HCT116 (cell line): Measurements from ENCODE around the gene SMTNL2. TPM values are rescaled to one million over a fixed set of nuclear protein-coding genes. Genes with fewer than 3 reads are reported as not detected.
"Not testable (repeated sequence)": the region's sequence is repeated elsewhere in the genome, so short reads cannot be mapped to it uniquely, and the experiment has no call there.

ENCODE experiments used
- ATAC-seq: fragments of 200-7000 bp; cut with Tn5 transposase; 2 replicates; pipeline ENCODE4 v1.9.1; 2020; ENCODE audit warnings: mild to moderate bottlenecking, moderate library complexity
- BruUV-seq: library from RNA; stranded (reverse); fragments of 400-500 nt; replicated peaks from 2 replicates; lab custom pipeline; 2021; lab: Mats Ljungman, UMichigan
- CTCF ChIA-PET: fragments of 300-600 bp; sonication (Branson Sonifier 250); formaldehyde crosslinking; loops from one replicate; lab custom pipeline; 2021; ENCODE audit warnings: antibody characterized with exemption; lab: Charles Lee
- POLR2A ChIA-PET: fragments of 300-600, 350-600 bp; sonication (Branson Sonifier 250); formaldehyde crosslinking; loops from one replicate; lab custom pipeline; 2021; ENCODE audit warnings: antibody characterized with exemption; lab: Charles Lee
- RAD21 ChIA-PET, 2 experiments: fragments of 300-600 bp; sonication (Branson Sonifier 250); formaldehyde crosslinking; loops; one replicate each; lab custom pipeline; 2023; ENCODE audit warnings: low total read pairs in 2 of 2; ENCODE audit not compliant: uncharacterized antibody in 2 of 2, unreplicated experiment in 2 of 2, low non-redundant PET in 1 of 2; lab: Charles Lee
- DNase-seq: peaks from one replicate; pipeline ENCODE4 v3.0.0-alpha.2; 2010; ENCODE audit warnings: low read depth, low spot score
- H2AFZ ChIP-seq: fragments of 200-600 bp; shearing (Covaris generic), sonication (generic); 2 replicates; pipeline ENCODE4 v1.6.1; 2017; ENCODE audit warnings: low read depth, mixed run types, mixed read lengths, antibody characterized with exemption, low read length; ENCODE audit not compliant: poor library complexity, severe bottlenecking
- H3K27ac ChIP-seq: 2 replicates; pipeline ENCODE4 v1.5.1; 2012; ENCODE audit warnings: low read depth, low read length
- H3K27me3 ChIP-seq: fragments of 200-600 bp; sonication (generic); 2 replicates; pipeline ENCODE4 v1.6.1; 2016; ENCODE audit warnings: mixed run types, low read length, mixed read lengths; ENCODE audit not compliant: insufficient read depth
- H3K36me3 ChIP-seq, 2 experiments: fragments of 200-500 bp in 1 of 2; fragments of 200-600 bp in 1 of 2; sonication (Bioruptor generic) in 1 of 2; sonication (generic) in 1 of 2; 2 replicates each; pipeline versions ENCODE4 v1.5.1 to v1.6.1; 2014 to 2016; ENCODE audit warnings: low read length in 2 of 2, inconsistent platforms in 1 of 2, mixed read lengths in 1 of 2, mixed run types in 1 of 2; ENCODE audit not compliant: insufficient read depth in 2 of 2, control insufficient read depth in 1 of 2
- H3K4me1 ChIP-seq, 2 experiments: fragments of 200-600 bp in 1 of 2; sonication (generic) in 1 of 2; 2 replicates each; pipeline versions ENCODE4 v1.5.1 to v1.6.1; 2012 to 2017; ENCODE audit warnings: low read length in 2 of 2, inconsistent platforms in 1 of 2, mild to moderate bottlenecking in 1 of 2, mixed read lengths in 1 of 2, mixed run types in 1 of 2, moderate library complexity in 1 of 2; ENCODE audit not compliant: insufficient read depth in 2 of 2, control insufficient read depth in 1 of 2
- H3K4me2 ChIP-seq: fragments of 200-600 bp; sonication (generic); 2 replicates; pipeline ENCODE4 v1.6.1; 2017; ENCODE audit warnings: mixed run types, low read length, mixed read lengths
- H3K4me3 ChIP-seq, 2 experiments: fragments of 200-600 bp in 1 of 2; sonication (generic) in 1 of 2; replicated peaks in 1 of 2; 2 replicates each; pipeline ENCODE4 v1.5.1; 2011 to 2016; ENCODE audit warnings: low read length in 2 of 2, control low read depth in 1 of 2, low read depth in 1 of 2, mild to moderate bottlenecking in 1 of 2, mixed read lengths in 1 of 2, mixed run types in 1 of 2
- H3K79me2 ChIP-seq: fragments of 200-600 bp; sonication (generic); 2 replicates; pipeline ENCODE4 v1.6.1; 2017; ENCODE audit warnings: mild to moderate bottlenecking, mixed run types, low read length, moderate library complexity, mixed read lengths; ENCODE audit not compliant: insufficient read depth
- H3K9ac ChIP-seq: fragments of 200-600 bp; sonication (generic); 2 replicates; pipeline ENCODE4 v1.6.1; 2016; ENCODE audit warnings: low read length, mixed read lengths
- H3K9me2 ChIP-seq: fragments of 200-600 bp; sonication (generic), shearing (Covaris generic); 2 replicates; pipeline ENCODE4 v1.6.1; 2017; ENCODE audit warnings: mixed run types, mild to moderate bottlenecking, moderate library complexity; ENCODE audit not compliant: insufficient read depth
- H3K9me3 ChIP-seq, 2 experiments: fragments of 200-500 bp in 1 of 2; fragments of 200-600 bp in 1 of 2; sonication (Bioruptor generic) in 1 of 2; sonication (generic) in 1 of 2; 2 replicates each; pipeline ENCODE4 v1.6.1; 2014 to 2017; ENCODE audit warnings: low read length in 2 of 2, mixed read lengths in 2 of 2, inconsistent platforms in 1 of 2, low read depth in 1 of 2, mild to moderate bottlenecking in 1 of 2, mixed run types in 1 of 2, moderate library complexity in 1 of 2; ENCODE audit not compliant: control insufficient read depth in 1 of 2, insufficient read depth in 1 of 2
- H4K20me1 ChIP-seq: fragments of 200-600 bp; sonication (generic), shearing (Covaris generic); 2 replicates; pipeline ENCODE4 v1.6.1; 2017; ENCODE audit warnings: mixed run types, mild to moderate bottlenecking, moderate library complexity; ENCODE audit not compliant: insufficient read depth
- CBX3 ChIP-seq: IDR thresholded peaks from 2 replicates; pipeline ENCODE4 v1.6.1; 2012; ENCODE audit warnings: low read depth
- EGR1 ChIP-seq: IDR thresholded peaks from 2 replicates; pipeline ENCODE4 v1.6.1; 2012; ENCODE audit warnings: low read depth
- ELF1 ChIP-seq: IDR thresholded peaks from 2 replicates; pipeline ENCODE4 v1.6.1; 2012; ENCODE audit warnings: low read depth, borderline replicate concordance
- EZH2 ChIP-seq: fragments of 200-600 bp; sonication (generic); IDR thresholded peaks from 2 replicates; pipeline ENCODE4 v1.6.1; 2017; ENCODE audit warnings: antibody characterized with exemption, mixed run types
- JUND ChIP-seq: IDR thresholded peaks from 2 replicates; pipeline ENCODE4 v1.6.1; 2012
- POLR2A ChIP-seq: IDR thresholded peaks from 2 replicates; pipeline ENCODE4 v1.7.0; 2011; ENCODE audit warnings: borderline replicate concordance; ENCODE audit not compliant: insufficient read depth, insufficient read length; ENCODE audit errors: extremely low read depth
- SRF ChIP-seq: IDR thresholded peaks from 2 replicates; pipeline ENCODE4 v1.6.1; 2012; ENCODE audit warnings: low read depth
- YY1 ChIP-seq: IDR thresholded peaks from 2 replicates; pipeline ENCODE4 v1.6.1; 2011; ENCODE audit warnings: low read length, low read depth, moderate library complexity, mild to moderate bottlenecking; ENCODE audit not compliant: insufficient replicate concordance; ENCODE audit errors: extremely low read depth
- ZFX ChIP-seq: fragments of 450-650 bp; IDR thresholded peaks from 2 replicates; pipeline ENCODE4 v1.6.1; 2017
- ZNF274 ChIP-seq: fragments of 200-500 bp; sonication (Bioruptor generic); IDR thresholded peaks from 2 replicates; pipeline ENCODE4 v1.6.1; 2014; ENCODE audit warnings: mild to moderate bottlenecking, low read depth, low read length, inconsistent platforms
- intact Hi-C: fragments of 100-400 bp; cut with micrococcal nuclease; formaldehyde crosslinking; loops from 2 replicates; pipeline ENCODE4 v1.10.0; 2022
- total RNA-seq: library from RNA; stranded (reverse); gene quantifications from one replicate; pipeline ENCODE4 v1.2.1, GENCODE V29; 2021; ENCODE audit not compliant: unreplicated experiment
- TF ChIP-seq, protein P1 (sequence below): IDR thresholded peaks from 2 replicates; pipeline ENCODE4 v1.6.1; 2012; ENCODE audit warnings: low read depth

The SMTNL2 gene
- total RNA-seq, 1 experiment from 2014 or later, result 2.3 TPM

DNA sequence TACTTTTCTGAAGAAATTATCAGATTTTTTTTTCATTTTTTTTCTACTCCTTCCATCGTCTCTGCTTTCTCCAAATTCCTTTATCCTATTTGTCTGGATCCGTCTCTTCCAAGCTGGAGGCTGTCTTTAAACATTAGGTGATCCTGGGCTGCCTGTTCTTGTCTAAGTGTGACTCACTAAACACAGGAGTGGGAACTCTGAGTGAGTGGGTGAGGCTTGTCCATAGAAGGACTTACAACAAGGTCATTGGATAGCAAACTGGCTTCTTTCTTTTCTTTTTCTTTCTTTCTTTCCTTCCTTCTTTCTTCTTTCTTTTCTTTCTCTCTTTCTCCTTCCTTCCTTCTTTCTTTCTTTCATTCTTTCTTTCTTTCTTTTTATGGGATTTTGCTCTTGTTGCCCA is 38.9 kb downstream of the SMTNL2 start:
- H2AFZ ChIP-seq, result no peak overlapping the region
- RAD21 ChIA-PET, result no interaction called here
- no peak overlapping the region for H3K9ac ChIP-seq
- H3K4me1 ChIP-seq, result peaks cover 0 to 4% of the 10 kb centered on the region in 2 experiments; a peak in 1 of 4 replicates
- no peak overlapping the region for H3K27ac ChIP-seq
- no peaks in the 10 kb centered on the region for H3K79me2 ChIP-seq
- DNase-seq (no peak), ATAC-seq (no peak)
- H3K9me2 ChIP-seq, result no peaks in the 10 kb centered on the region
- no peak overlapping the region for H3K4me2 ChIP-seq
- CTCF ChIA-PET, result interaction anchor here (4.5 kb wide), 1 partner anchor 56 kb away, joined by 59 read pairs; no protein-coding TSS in a partner anchor
- TF ChIP-seq ELF1, result no peak
- no peak for TF ChIP-seq ZNF274
- no peak for TF ChIP-seq EZH2
- no peak for TF ChIP-seq ZFX
- no peak for TF ChIP-seq POLR2A
- no peak for TF ChIP-seq CBX3
- no peak for TF ChIP-seq JUND
- no peak for TF ChIP-seq SRF
- no peak for TF ChIP-seq EGR1
- TF ChIP-seq YY1, result no peak
- TF ChIP-seq, protein P1, sequence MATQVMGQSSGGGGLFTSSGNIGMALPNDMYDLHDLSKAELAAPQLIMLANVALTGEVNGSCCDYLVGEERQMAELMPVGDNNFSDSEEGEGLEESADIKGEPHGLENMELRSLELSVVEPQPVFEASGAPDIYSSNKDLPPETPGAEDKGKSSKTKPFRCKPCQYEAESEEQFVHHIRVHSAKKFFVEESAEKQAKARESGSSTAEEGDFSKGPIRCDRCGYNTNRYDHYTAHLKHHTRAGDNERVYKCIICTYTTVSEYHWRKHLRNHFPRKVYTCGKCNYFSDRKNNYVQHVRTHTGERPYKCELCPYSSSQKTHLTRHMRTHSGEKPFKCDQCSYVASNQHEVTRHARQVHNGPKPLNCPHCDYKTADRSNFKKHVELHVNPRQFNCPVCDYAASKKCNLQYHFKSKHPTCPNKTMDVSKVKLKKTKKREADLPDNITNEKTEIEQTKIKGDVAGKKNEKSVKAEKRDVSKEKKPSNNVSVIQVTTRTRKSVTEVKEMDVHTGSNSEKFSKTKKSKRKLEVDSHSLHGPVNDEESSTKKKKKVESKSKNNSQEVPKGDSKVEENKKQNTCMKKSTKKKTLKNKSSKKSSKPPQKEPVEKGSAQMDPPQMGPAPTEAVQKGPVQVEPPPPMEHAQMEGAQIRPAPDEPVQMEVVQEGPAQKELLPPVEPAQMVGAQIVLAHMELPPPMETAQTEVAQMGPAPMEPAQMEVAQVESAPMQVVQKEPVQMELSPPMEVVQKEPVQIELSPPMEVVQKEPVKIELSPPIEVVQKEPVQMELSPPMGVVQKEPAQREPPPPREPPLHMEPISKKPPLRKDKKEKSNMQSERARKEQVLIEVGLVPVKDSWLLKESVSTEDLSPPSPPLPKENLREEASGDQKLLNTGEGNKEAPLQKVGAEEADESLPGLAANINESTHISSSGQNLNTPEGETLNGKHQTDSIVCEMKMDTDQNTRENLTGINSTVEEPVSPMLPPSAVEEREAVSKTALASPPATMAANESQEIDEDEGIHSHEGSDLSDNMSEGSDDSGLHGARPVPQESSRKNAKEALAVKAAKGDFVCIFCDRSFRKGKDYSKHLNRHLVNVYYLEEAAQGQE, result no peak
- H3K36me3 ChIP-seq, result no peaks in the 10 kb centered on the region
- no peaks in the 10 kb centered on the region for H3K27me3 ChIP-seq
- intact Hi-C loops, result no loop called here
- POLR2A ChIA-PET, result no interaction called here
- H3K4me3 ChIP-seq, result no peak overlapping the region
- no peaks in the 10 kb centered on the region for H4K20me1 ChIP-seq
- H3K9me3 ChIP-seq, result no peaks in the 10 kb centered on the region; a peak in 1 of 4 replicates
- BruUV-seq, result no TSS peak

DNA sequence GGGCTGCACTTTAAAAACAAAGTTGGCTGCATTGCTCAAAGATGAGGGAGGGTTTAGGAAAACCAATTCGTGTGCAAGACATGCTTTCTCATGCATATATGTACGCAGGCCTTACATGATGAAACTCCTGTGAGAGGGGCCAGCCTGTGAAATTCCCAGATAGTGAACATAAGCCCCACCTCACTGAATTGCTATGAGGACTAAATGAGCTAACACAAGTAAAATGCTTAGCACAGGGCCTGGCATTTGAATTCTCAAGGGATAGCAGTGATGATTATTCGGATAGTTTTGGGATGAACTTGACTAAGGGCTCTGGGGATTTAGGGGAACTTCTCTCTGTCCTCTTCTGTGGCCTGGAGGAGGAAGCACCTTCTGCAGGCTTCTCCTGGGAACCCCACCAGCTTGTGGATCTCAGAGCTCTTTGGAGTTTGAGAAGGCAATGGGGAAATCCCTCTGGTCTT is 40.2 kb downstream of the SMTNL2 start:
- H3K27me3 ChIP-seq, H3K9me2 ChIP-seq, H3K9me3 ChIP-seq, intact Hi-C loops, BruUV-seq, H2AFZ ChIP-seq, DNase-seq, H4K20me1 ChIP-seq, H3K4me3 ChIP-seq, ATAC-seq, H3K4me2 ChIP-seq, H3K9ac ChIP-seq, H3K36me3 ChIP-seq, H3K27ac ChIP-seq, H3K4me1 ChIP-seq, H3K79me2 ChIP-seq: not testable (repeated sequence)
- ChIA-PET CTCF (interaction anchor here (1.0 to 4.5 kb wide), 4 partner anchors 8 to 204 kb away, joined by 4 to 59 read pairs (median 5); no protein-coding TSS in a partner anchor), POLR2A (interaction anchor here (1.4 kb wide), 1 partner anchor 58 kb away, joined by 5 read pairs; no protein-coding TSS in a partner anchor), RAD21 (interaction anchor here (1.6 to 1.8 kb wide), 2 partner anchors 58 kb away, joined by 8 to 9 read pairs; no protein-coding TSS in a partner anchor)
